Upper lobe of left lung (tissue), 6 donors: ENCODE data around the gene DMXL1. TPM values are rescaled to one million over a fixed set of nuclear protein-coding genes. Genes with fewer than 3 reads are reported as not detected.
"Not testable (repeated sequence)": the region's sequence is repeated elsewhere in the genome, so short reads cannot be mapped to it uniquely, and the experiment has no call there.

ENCODE experiments used
- ATAC-seq, 2 donors: fragments of 200-7000 bp; cut with Tn5 transposase; one replicate each; pipeline ENCODE4 v1.9.1; 2022; ENCODE audit warnings: mild to moderate bottlenecking in 2 of 2, moderate library complexity in 2 of 2; ENCODE audit not compliant: low FRiP score in 2 of 2
- DNase-seq, 2 donors: peaks; one replicate each; pipeline ENCODE4 v3.0.0-alpha.2; 2019 to 2020
- H3K27ac ChIP-seq, 4 donors: fragments of 200-600 bp; sonication (generic); one replicate each; pipeline ENCODE4 v1.5.1; 2016 to 2019
- H3K27me3 ChIP-seq, 4 donors: fragments of 200-600 bp; sonication (generic); one replicate each; pipeline ENCODE4 v1.5.1; 2017 to 2019
- H3K36me3 ChIP-seq, 4 donors: fragments of 200-600 bp; sonication (generic); one replicate each; pipeline ENCODE4 v1.5.1; 2016 to 2019
- H3K4me1 ChIP-seq, 4 donors: fragments of 200-600 bp; sonication (generic); one replicate each; pipeline ENCODE4 v1.5.1; 2018 to 2019
- H3K4me3 ChIP-seq, 4 donors: fragments of 200-600 bp; sonication (generic); one replicate each; pipeline ENCODE4 v1.5.1; 2017 to 2019; ENCODE audit warnings: mild to moderate bottlenecking in 2 of 4, moderate library complexity in 1 of 4
- H3K9me3 ChIP-seq, 4 donors: fragments of 200-600 bp; sonication (generic); one replicate each; pipeline ENCODE4 v1.5.1; 2018 to 2019
- CTCF ChIP-seq, 6 experiments: fragments of 450-650 bp in 4 of 6; fragments of 200-600 bp in 2 of 6; sonication (generic) in 2 of 6; IDR thresholded peaks; one replicate each; pipeline ENCODE4 v1.5.1; 2016 to 2019; ENCODE audit warnings: antibody characterized with exemption in 6 of 6
- EP300 ChIP-seq, 4 donors: sonication (generic); formaldehyde crosslinking; IDR thresholded peaks; one replicate each; pipeline ENCODE4 v1.5.1; 2017; ENCODE audit warnings: antibody characterized with exemption in 4 of 4, control low read depth in 2 of 4
- POLR2A ChIP-seq, 4 donors: fragments of 450-650 bp; IDR thresholded peaks; one replicate each; pipeline ENCODE4 v1.5.1; 2016 to 2017; ENCODE audit warnings: antibody characterized with exemption in 4 of 4, mild to moderate bottlenecking in 2 of 4
- POLR2AphosphoS5 ChIP-seq, 2 donors: sonication (generic); formaldehyde crosslinking; IDR thresholded peaks; one replicate each; pipeline ENCODE4 v1.5.1; 2017; ENCODE audit warnings: antibody characterized with exemption in 2 of 2
- WGBS, 2 donors: methylation state at CpG; one replicate each; pipeline ENCODE4 v1.1.5; 2017 to 2018; 5-methylcytosine and 5-hydroxymethylcytosine counted together
- total RNA-seq, 6 donors: library from RNA; depleted of rRNA in 4 of 6; stranded (reverse); fragments of >200 nt in 4 of 6; gene quantifications; one replicate each; pipeline versions ENCODE4 v1.1.0 to v1.2.1, GENCODE V29; 2016 to 2021
- donor health status: DM: no; HTN: no; CAD: no; lungs with moderate emphysema.
- donor health status: DM: no; HTN: yes; CAD: no; lungs with severe emphysema.

The DMXL1 gene
- total RNA-seq, 6 donors from 2014 or later: 37.7 to 102 (median 52.9) TPM

GRCh38 chr5:119112151-119112550 is 41.3 kb downstream of the DMXL1 start:
- DNase-seq (no peak), ATAC-seq (no peak)
- no peaks in the 10 kb centered on the region for H3K27me3 ChIP-seq
- H3K36me3 ChIP-seq: peaks cover 2 to 60% (median 8%) of the 10 kb centered on the region in 4 donors
- H3K27ac ChIP-seq: no peak overlapping the region
- no peaks in the 10 kb centered on the region for H3K9me3 ChIP-seq
- H3K4me1 ChIP-seq: no peaks in the 10 kb centered on the region
- H3K4me3 ChIP-seq: no peak overlapping the region
- TF ChIP-seq POLR2A (IDR thresholded peaks at IDR 0.05): no peak
- TF ChIP-seq POLR2AphosphoS5 (IDR thresholded peaks at IDR 0.05): no peak
- no peak for TF ChIP-seq EP300 (IDR thresholded peaks at IDR 0.05)
- WGBS, 2 donors: 94 to 98% methylated on average over 5 of the region's 5 CpGs

- 94 to 98% methylated on average over 2 of the region's 2 CpGs for WGBS, 2 donors
- TF ChIP-seq CTCF (IDR thresholded peaks at IDR 0.05) (no peak), POLR2AphosphoS5 (IDR thresholded peaks at IDR 0.05) (no peak), EP300 (IDR thresholded peaks at IDR 0.05) (no peak), POLR2A (IDR thresholded peaks at IDR 0.05) (no peak)
- DNase-seq: no peak
- Histone ChIP-seq H3K9me3 (no peaks in the 10 kb centered on the region), H3K4me3 (no peak overlapping the region), H3K36me3 (peaks cover 3 to 72% (median 15%) of the 10 kb centered on the region in 4 donors), H3K27ac (no peak overlapping the region), H3K4me1 (no peaks in the 10 kb centered on the region), H3K27me3 (no peaks in the 10 kb centered on the region)
- ATAC-seq: no peak
These were observed 46.4 kb downstream of the DMXL1 start for GRCh38 chr5:119117237-119117636.

- ATAC-seq (no peak), DNase-seq (no peak)
- Histone ChIP-seq H3K36me3 (peaks cover 3 to 68% (median 15%) of the 10 kb centered on the region in 4 donors), H3K4me1 (no peaks in the 10 kb centered on the region), H3K4me3 (no peak overlapping the region), H3K27ac (no peak overlapping the region), H3K9me3 (no peaks in the 10 kb centered on the region), H3K27me3 (no peaks in the 10 kb centered on the region)
- TF ChIP-seq EP300 (IDR thresholded peaks at IDR 0.05) (no peak), POLR2A (IDR thresholded peaks at IDR 0.05) (no peak), CTCF (IDR thresholded peaks at IDR 0.05) (no peak), POLR2AphosphoS5 (IDR thresholded peaks at IDR 0.05) (no peak)
These were observed 47.1 kb downstream of the DMXL1 start for GRCh38 chr5:119118000-119118399.

- WGBS, 2 donors: 96 to 98% methylated on average over 4 of the region's 4 CpGs
- Histone ChIP-seq H3K4me1 (no peaks in the 10 kb centered on the region), H3K36me3 (peaks cover 3 to 61% (median 18%) of the 10 kb centered on the region in 4 donors), H3K9me3 (no peaks in the 10 kb centered on the region), H3K27ac (no peak overlapping the region), H3K4me3 (no peak overlapping the region), H3K27me3 (no peaks in the 10 kb centered on the region)
- TF ChIP-seq EP300 (IDR thresholded peaks at IDR 0.05) (no peak), POLR2A (IDR thresholded peaks at IDR 0.05) (no peak), CTCF (IDR thresholded peaks at IDR 0.05) (no peak), POLR2AphosphoS5 (IDR thresholded peaks at IDR 0.05) (no peak)
- DNase-seq (no peak), ATAC-seq (no peak)
These were observed 50.0 kb downstream of the DMXL1 start for GRCh38 chr5:119120893-119121292.

- H3K4me3 ChIP-seq, H3K27me3 ChIP-seq, ATAC-seq, H3K27ac ChIP-seq, H3K9me3 ChIP-seq, H3K4me1 ChIP-seq: not testable (repeated sequence)
- WGBS, 2 donors: 91 to 98% methylated on average over 14 to 22 of the region's 27 CpGs
- peak in 1 of 2 donors; percentile 61 for DNase-seq
- H3K36me3 ChIP-seq: peaks cover 0 to 47% (median 13%) of the 10 kb centered on the region in 4 donors
These were observed 51.6 kb downstream of the DMXL1 start for GRCh38 chr5:119122474-119122873.

- 100% methylated on average over 2 of the region's 2 CpGs for WGBS, 2 donors
- TF ChIP-seq EP300 (IDR thresholded peaks at IDR 0.05): no peak
- no peak for TF ChIP-seq POLR2AphosphoS5 (IDR thresholded peaks at IDR 0.05)
- no peak for TF ChIP-seq POLR2A (IDR thresholded peaks at IDR 0.05)
- ATAC-seq (no peak), DNase-seq (no peak)
- H3K9me3 ChIP-seq: no peaks in the 10 kb centered on the region
- no peaks in the 10 kb centered on the region for H3K4me1 ChIP-seq
- no peak overlapping the region for H3K4me3 ChIP-seq
- no peaks in the 10 kb centered on the region for H3K27me3 ChIP-seq
- peaks cover 0 to 47% (median 13%) of the 10 kb centered on the region in 4 donors for H3K36me3 ChIP-seq
- H3K27ac ChIP-seq: no peak overlapping the region
These were observed 52.4 kb downstream of the DMXL1 start for GRCh38 chr5:119123280-119123679.
